ENCODE measurements around the gene DIP2B. TPM values are rescaled to one million over a fixed set of nuclear protein-coding genes. Genes with fewer than 3 reads are reported as not detected.

Gene DIP2B
- total RNA-seq, 3 donors from 2014 or later = 28.3 to 39.8 (median 34.7) TPM

DNA sequence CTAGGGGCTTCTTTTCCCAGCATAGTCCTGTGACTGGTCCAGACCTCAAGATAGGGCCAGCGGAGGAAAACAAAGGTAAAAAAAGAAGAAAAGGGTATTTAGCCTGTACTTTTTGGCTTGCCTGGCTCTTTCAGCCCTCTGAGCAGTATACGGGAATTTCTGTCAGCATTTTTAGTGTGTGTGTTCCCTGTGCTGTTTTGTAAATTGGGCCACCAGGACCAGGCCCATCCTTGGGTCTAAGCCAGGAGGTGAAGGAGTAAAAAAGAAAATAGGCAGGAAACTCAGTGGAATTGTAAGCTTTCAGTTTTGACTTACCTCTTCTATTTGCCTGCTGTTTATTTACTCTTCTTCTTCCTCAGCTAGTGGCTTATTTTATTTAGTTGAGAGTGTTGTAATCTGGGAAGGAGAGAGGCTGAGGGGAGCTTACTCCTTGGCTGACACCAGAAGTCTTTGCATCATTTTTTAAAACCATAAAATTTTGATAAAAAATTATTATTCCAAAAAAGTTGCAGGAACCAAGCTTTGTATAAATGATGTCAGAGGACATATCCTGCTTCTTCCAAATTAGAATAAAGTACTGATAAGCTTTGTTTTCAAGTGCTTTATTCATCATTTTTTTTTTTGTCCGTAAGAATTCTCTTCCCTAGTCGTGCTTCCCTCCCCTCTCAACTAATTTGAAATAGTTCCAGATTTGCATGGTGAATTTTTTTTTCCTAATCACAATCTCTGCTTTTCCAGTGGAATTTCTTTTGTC, 63.7 kb downstream of the DIP2B start:
- Histone ChIP-seq H3K4me1 (ENCODE audit: low read depth) (peaks cover 21% of the 10 kb centered on the region), H3K36me3 (ENCODE audit: low read depth) (no peaks in the 10 kb centered on the region), H3K9me3 (no peaks in the 10 kb centered on the region), H3K4me3 (no peak overlapping the region)
- ATAC-seq (peak; percentile 11), DNase-seq (no peak)
- intact Hi-C loops (cut with DNase I, micrococcal nuclease) = no loop called here
- TF ChIP-seq, protein P1, sequence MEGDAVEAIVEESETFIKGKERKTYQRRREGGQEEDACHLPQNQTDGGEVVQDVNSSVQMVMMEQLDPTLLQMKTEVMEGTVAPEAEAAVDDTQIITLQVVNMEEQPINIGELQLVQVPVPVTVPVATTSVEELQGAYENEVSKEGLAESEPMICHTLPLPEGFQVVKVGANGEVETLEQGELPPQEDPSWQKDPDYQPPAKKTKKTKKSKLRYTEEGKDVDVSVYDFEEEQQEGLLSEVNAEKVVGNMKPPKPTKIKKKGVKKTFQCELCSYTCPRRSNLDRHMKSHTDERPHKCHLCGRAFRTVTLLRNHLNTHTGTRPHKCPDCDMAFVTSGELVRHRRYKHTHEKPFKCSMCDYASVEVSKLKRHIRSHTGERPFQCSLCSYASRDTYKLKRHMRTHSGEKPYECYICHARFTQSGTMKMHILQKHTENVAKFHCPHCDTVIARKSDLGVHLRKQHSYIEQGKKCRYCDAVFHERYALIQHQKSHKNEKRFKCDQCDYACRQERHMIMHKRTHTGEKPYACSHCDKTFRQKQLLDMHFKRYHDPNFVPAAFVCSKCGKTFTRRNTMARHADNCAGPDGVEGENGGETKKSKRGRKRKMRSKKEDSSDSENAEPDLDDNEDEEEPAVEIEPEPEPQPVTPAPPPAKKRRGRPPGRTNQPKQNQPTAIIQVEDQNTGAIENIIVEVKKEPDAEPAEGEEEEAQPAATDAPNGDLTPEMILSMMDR (IDR thresholded peaks at IDR 0.05) = no peak

DNA sequence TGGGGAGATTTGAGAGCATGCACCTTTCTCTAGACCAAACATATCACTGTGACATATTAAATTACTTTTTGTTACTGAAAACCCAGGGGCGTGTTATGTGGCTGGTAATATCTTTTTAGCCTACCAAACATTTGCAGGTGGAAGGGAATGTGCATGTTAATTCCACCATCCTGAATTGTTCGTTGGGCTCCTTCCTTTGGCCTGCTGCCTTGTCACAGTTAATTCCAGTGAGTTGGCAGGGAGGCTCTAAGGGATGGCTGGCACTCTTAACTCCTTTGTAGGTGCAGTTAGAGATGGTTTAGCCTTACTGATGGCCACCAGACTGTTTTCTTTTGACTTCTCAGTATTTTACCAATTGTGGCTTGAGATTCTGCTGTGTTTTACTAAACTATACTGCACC, 64.5 kb downstream of the DIP2B start:
- intact Hi-C loops (cut with DNase I, micrococcal nuclease) = no loop called here
- H3K36me3 ChIP-seq (ENCODE audit: low read depth) = no peaks in the 10 kb centered on the region
- H3K4me1 ChIP-seq (ENCODE audit: low read depth) = peaks cover 26% of the 10 kb centered on the region
- TF ChIP-seq, protein P1 (IDR thresholded peaks at IDR 0.05) = no peak
- no peaks in the 10 kb centered on the region for H3K9me3 ChIP-seq
- ATAC-seq = no peak
- no peak overlapping the region for H3K4me3 ChIP-seq
- DNase-seq = no peak

GRCh38 chr12:50569876-50570275, 65.1 kb downstream of the DIP2B start:
- intact Hi-C loops (cut with DNase I, micrococcal nuclease) = no loop called here
- Histone ChIP-seq H3K4me3 (no peak overlapping the region), H3K9me3 (no peaks in the 10 kb centered on the region), H3K36me3 (ENCODE audit: low read depth) (no peaks in the 10 kb centered on the region), H3K4me1 (ENCODE audit: low read depth) (peaks cover 32% of the 10 kb centered on the region)
- DNase-seq (no peak), ATAC-seq (no peak)
- TF ChIP-seq, protein P1 (IDR thresholded peaks at IDR 0.05) = no peak

GRCh38 chr12:50571786-50572185, 67.0 kb downstream of the DIP2B start:
- TF ChIP-seq, protein P1 (IDR thresholded peaks at IDR 0.05) = no peak

DNA sequence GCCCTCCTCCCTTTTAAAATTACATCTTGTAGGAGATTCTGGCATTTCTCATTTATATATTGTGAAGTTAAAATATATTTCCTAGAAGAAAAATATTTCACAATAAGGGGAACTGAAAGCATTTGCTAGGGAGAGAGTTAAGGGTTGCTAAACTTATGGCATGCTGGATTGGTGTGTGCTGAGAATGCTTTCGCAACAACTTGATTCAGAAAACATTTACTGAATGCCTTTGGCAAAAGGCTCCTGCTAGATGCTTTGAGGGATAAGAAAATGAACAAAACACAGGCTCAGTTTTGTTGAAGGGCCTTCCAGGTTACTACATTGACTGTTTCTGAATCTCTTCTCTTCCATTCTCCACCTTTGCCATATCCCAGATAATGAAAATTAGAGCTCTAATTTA, 67.5 kb downstream of the DIP2B start:
- ATAC-seq = peak; percentile 43
- TF ChIP-seq, protein P1 (IDR thresholded peaks at IDR 0.05) = no peak
- H3K36me3 ChIP-seq (ENCODE audit: low read depth) = no peaks in the 10 kb centered on the region
- peaks cover 34% of the 10 kb centered on the region for H3K4me1 ChIP-seq (ENCODE audit: low read depth)
- DNase-seq = no peak
- H3K9me3 ChIP-seq = no peaks in the 10 kb centered on the region
- intact Hi-C loops (cut with DNase I, micrococcal nuclease) = no loop called here
- no peak overlapping the region for H3K4me3 ChIP-seq

More at GRCh38 chr12:50571786-50572185, 67.0 kb downstream of the DIP2B start:
- H3K9me3 ChIP-seq = no peaks in the 10 kb centered on the region
- H3K4me1 ChIP-seq (ENCODE audit: low read depth) = peaks cover 34% of the 10 kb centered on the region
- no peak overlapping the region for H3K4me3 ChIP-seq
- no peak for ATAC-seq
- intact Hi-C loops (cut with DNase I, micrococcal nuclease) = no loop called here
- DNase-seq = no peak
- H3K36me3 ChIP-seq (ENCODE audit: low read depth) = no peaks in the 10 kb centered on the region
